Stimulated activated CD4-positive, alpha-beta T cell treated with anti-CD3 and anti-CD28 coated beads, TNF-alpha, amount 100 ng/mL, for 48 hours (primary cell): ENCODE measurements around the gene SEPSECS.

Experiments
- DNase-seq, 3 donors: peaks; one replicate each; pipeline ENCODE4 v3.0.0-alpha.2; 2020; ENCODE audit warnings: low read depth in 3 of 3

Gene SEPSECS

DNA sequence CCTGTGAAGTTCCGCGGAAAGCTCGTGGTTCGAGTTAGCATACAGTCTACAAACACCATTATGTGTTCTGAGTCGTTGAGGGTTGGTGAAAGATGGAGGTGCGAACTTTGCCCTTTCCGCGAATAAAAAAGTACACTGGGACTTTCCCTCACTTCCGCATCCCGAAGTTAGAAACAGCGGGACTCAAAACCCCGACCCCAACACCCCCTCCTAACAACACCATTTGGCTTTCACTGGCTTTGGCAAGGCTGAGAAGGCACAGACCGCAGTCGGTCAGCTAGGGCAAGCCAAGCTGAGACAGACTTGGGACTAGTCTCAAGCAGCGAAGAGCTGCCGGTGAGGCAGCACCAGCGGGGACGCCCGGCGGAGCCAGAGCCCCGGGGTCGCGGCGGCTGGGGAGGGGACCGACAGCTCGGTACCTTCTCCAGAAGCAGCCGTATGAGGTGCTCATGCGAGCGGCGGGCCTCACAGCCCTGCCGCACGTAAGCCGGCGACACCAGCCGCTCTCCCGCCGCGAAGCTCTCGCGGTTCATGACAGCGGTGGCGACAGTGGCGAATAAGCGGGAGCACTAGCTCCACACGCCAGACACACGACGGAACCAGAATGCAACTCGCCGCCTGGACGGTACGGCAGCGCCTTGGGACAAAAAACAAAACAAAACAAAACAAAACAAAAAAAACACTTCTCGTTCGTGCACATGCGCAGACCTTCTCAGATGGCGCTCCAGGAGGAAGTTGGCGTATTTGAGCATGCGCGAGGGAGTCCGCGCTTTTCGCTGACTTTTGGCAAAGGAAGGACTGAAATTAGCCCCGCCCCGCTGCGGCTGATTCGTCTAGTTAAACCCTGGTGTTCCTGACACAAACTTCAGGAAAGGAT lies at the start of gene SEPSECS:
Gene SEPSECS (minus strand): TSS at position 613 of the 877 bp plus-strand sequence. CDS start 80 bp downstream, at position 533.
- DNase-seq = peak; percentile 85 to 90 (median 88)

GRCh38 chr4:25209702-25210101 lies 49.5 kb upstream of the SEPSECS start:
- DNase-seq = no peak

- no peak for DNase-seq
These were observed 47.7 kb upstream of the SEPSECS start for GRCh38 chr4:25207997-25208396.

- DNase-seq = no peak
These were observed 38.5 kb upstream of the SEPSECS start for GRCh38 chr4:25198713-25199112.

DNA sequence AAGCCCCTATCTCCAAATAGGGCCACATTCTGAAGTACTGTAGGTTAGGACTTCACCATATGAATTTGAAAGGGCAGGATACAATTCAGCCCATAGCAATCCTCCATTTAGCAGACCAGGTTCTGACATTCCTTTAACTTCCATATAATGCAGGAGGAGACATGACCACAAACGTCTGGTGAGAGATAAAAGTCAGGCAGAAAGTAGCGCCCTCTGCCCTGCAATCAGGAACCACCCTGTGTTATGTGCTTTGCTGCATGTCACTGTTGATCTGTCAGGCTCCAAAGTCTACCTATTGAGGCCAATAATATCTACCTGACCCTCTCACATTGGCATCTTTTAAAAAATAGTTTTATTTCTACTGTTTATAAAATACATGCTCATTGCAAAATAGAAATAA lies 30.2 kb upstream of the SEPSECS start:
- no peak for DNase-seq

DNA sequence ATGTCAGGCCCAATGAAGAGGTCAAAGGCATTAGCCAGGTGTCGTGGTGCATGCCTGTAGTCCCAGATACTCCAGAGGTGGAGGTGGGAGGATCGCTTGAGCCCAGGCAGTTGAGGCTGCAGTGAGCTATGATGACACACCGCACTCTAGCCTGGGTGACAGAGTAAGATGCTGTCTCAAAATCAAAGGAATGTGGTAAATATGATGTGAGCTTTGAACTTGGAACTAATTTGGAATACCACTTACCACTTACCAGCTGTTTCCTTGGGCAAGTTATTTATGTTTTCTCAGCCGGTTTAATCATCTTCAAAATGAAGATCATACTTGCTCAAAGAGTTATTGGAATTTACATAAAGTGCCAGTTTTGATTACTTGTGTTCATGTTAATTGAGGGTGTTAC lies 23.8 kb upstream of the SEPSECS start:
- DNase-seq = no peak

- no peak for DNase-seq
These were observed 22.7 kb upstream of the SEPSECS start for GRCh38 chr4:25182937-25183336.

GRCh38 chr4:25180524-25181131 lies 20.4 kb upstream of the SEPSECS start:
- peak in 1 of 3 donors; percentile 27 for DNase-seq

DNA sequence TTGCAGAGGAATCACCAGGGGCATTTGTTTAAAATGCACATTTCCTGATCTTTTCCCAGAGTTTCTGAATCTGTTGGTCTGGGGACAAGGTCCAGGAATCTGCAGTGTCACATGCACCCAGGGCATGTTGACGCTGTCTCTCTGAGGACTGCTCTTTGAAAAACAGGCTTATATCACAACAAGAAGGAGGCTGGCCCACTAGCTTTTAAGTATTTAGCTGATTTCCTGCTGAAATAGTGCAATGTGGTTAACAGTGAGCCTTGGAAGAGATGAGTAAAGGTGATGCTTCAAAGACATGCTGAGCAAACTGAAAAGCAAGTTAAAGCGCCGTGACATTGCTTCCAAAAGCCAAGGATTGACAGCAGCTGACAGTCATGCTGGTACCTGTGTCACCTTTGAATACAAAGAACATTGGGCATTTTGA lies 18.6 kb upstream of the SEPSECS start:
- peak in 1 of 3 donors; percentile 1 for DNase-seq

DNA sequence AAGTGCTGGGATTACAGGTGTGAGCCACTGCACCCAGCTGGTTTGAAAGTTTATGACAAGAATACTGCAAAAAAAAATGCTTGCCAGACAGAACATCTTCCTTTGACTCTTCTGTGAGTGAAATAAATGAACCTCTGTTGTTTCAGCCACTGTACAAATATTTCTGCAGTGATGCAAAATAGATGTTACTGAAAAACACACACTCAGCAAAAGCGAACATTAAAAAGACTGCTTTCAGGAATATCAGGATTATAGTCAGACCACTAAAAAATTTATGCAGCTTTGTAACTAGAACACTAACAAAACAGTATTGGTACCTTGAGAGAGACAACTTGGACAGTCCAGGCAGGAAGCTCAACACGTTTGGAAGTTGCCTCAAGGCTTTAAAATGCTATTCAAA lies 16.9 kb upstream of the SEPSECS start:
- no peak for DNase-seq

- DNase-seq = no peak
These were observed 14.4 kb upstream of the SEPSECS start for GRCh38 chr4:25174674-25175073.

DNA sequence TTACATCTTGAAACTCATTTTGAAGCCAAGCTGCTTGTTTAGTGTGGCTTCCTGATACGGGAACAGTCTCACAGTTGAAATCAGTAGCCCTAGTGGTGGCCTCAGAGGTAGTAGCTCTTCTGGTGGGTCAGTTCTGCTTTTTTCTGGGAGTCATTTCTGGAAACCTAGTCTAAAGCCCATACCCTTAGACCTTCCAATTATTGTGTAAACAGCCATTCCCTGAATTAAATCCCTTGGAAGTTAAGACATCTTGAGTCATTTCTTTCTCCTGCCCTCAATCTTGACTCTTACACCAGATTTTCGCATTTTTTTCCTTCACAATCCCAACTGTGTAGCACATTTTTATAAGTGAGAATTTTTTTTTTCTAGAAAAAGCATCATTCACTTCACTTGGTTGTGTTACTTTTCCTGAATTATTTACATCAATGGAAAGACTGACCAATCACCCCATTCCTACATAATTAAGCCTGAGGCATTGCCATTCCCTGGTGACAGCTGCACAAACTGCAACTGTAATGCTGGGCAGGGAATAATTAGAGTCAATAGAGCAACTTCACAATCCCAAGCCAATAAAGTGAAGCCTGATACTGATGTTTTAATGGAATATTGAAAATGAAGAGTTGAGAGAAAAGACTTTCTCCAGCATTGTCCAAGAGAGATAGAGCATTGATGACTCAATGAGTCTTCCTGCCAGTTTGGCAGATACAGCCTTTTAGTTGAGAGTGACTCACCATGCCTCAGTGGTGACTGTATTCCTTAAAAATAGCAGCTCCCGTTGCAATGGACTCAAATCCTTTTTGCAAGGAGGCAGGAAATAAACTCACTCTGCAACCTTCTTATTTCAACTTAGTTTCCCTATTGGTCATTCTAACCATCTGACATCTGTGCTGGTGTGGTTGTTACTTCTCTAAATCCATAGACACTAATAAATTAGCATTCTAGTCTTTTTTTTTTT lies 13.0 kb upstream of the SEPSECS start:
- DNase-seq = no peak

GRCh38 chr4:25171201-25171865 lies 11.1 kb upstream of the SEPSECS start:
- no peak for DNase-seq

GRCh38 chr4:25169446-25169845 lies 9.2 kb upstream of the SEPSECS start:
- no peak for DNase-seq

DNA sequence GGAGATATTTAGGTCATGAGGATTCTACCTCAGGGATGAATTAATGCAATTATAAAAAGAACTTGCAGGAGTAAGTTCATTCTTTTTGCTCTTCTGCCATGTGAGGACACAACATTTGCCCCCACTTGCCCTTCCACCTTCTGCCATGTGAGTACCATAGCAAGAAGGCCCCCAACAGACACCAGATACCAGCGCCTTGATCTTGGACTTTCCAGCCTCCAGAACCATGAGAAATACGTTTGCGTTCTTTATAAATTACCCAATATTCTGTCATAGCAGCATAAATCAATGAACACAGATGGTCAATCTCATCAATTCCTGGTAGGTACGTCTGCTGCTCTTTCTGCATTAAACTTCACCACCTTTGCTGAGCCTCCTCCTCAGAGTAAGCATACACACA lies 5.7 kb upstream of the SEPSECS start:
- DNase-seq = no peak

DNA sequence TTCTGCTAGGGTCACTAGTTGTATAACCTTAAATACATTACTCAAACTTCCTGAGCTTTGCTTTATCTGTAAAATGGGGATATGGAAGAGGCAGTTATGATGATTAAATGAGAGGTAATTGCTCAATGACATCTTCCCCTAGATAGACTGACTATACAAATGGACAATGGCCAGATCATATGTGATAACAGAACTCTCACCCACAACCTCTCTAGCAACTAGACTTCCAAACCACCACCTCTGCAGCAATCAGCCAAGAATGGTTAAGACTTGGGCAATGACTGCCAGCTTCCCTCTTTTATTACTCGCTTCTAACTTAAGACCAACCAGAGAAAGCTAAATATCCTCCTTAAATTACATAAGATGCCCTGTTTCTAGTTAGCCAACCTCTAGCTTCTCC lies 2.9 kb upstream of the SEPSECS start:
- DNase-seq = no peak

GRCh38 chr4:25162566-25162965 lies 2.3 kb upstream of the SEPSECS start:
- no peak for DNase-seq

- no peak for DNase-seq
These were observed 1.3 kb upstream of the SEPSECS start for GRCh38 chr4:25161593-25161950.

DNA sequence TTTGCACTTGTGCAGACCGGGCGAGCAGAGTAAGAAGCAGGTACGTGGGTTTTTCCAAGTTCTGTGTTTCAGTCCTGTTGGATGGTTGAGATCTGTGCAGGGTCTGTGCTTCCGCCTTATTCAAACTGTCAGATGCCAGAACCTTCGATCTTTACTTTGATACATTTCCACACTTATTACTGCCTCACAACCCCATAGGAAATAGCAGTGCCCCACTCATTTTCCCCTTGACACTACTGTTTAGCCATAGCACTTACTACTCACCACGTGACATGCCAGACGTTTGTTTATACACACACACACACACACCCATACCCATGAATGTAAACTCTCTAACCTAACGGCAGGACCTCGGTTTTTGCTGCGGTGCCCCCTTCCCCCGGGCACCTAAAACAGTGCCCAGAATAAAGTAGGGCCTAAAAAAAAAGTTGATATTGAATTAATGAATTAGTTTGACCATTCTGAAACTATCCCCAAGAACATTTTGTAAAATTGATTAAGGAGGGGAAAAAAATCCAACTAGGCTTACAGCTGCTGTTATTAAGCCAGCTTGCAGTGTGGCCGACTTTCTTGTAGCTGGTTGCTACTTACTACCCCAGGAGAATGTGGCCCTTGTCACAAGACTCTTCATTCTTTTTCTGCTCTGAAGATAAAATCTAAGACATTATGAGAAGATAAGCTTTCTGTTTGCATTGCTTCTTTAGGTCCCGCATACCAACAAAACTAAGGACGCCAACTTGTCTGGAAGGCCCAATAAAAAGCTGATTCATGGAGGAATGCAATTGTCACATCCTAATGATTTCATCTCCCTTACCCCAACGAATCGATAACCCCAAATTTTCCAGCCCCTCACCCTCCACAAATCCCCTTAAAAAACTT lies 704 bp upstream of the SEPSECS start:
- no peak for DNase-seq

DNA sequence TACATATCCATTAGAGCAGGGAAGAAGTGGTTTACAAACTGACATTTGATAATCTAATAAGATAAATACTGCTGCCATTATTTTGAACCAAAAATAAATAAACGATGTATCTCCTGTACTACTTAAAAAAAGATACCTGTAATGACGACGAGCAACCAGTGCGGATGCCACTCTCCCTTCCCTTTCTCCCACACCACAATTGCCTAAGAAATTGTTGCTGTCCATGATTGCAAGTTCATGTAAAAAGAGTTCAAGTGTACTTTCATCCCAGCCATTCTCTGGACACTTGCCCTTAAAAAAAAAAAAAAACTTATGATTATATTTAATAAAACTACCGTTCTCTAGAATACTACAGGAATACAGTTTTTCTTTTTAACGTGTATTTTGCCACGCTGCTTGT lies 1.4 kb downstream of the SEPSECS start:
- DNase-seq = no peak

DNA sequence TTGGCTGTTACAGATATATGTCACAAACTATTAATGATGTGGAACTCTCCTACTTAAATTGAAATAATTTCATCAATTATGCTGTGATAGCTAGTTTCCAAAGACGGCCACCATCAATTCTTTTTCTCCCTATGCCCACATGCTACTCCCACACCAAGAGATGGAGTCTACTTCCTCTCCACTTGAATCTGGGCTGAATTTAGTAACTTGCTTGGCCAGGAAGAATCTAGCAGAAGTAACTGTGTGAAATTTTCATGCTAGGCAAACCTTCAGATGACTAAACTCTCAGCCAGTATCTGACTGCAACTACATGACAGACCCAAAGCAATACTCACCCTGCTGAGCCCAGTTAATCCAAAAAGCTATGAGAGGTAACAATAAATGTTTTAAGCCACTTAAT lies 3.2 kb downstream of the SEPSECS start:
- no peak for DNase-seq
